ENCODE measurements around the gene UNC13D.

Gene UNC13D

GRCh38 chr17:75822119-75822799 lies 21.9 kb downstream of the UNC13D start:
- peak; percentile 65 for DNase-seq
- H3K4me3 ChIP-seq (ENCODE audit: low read depth, low read length) = no peak overlapping the region
- peak overlapping the region; percentile 48 for H3K27ac ChIP-seq
- no peak for TF ChIP-seq CTCF (IDR thresholded peaks at IDR 0.05; ENCODE audit: low read depth, low read length)
- H3K9me3 ChIP-seq (ENCODE audit: severe bottlenecking) = no peaks in the 10 kb centered on the region
- H3K27me3 ChIP-seq (ENCODE audit: insufficient read depth, low read depth, severe bottlenecking) = no peaks in the 10 kb centered on the region
- H3K36me3 ChIP-seq = peaks cover 88% of the 10 kb centered on the region

DNA sequence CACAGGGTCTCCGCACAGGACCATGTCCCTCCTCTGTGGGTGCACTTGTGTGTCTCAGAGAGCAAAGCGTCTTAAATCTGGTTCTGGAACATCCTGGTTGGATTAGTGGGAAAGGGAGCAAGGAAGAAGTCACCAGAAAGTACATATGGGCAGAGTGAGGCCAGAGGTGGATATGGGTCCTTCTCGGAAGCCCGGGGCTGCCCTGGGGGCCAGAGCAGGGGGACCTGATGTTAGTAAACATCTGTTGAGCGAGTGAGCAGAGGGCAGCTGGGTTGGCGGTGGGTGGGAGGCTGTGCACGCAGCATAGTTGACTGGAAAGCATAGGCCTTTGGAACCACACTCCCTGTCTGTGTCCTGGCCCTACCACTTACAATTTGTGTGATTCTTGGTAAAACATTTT lies 22.7 kb downstream of the UNC13D start:
- no peak overlapping the region for H3K4me3 ChIP-seq (ENCODE audit: low read depth, low read length)
- peak overlapping the region; percentile 48 for H3K27ac ChIP-seq
- TF ChIP-seq CTCF (IDR thresholded peaks at IDR 0.05; ENCODE audit: low read depth, low read length) = no peak
- DNase-seq = peak; percentile 10
- H3K9me3 ChIP-seq (ENCODE audit: severe bottlenecking) = no peaks in the 10 kb centered on the region
- H3K36me3 ChIP-seq = peaks cover 90% of the 10 kb centered on the region
- no peaks in the 10 kb centered on the region for H3K27me3 ChIP-seq (ENCODE audit: insufficient read depth, low read depth, severe bottlenecking)

- no peak overlapping the region for H3K27ac ChIP-seq
- H3K36me3 ChIP-seq = peaks cover 90% of the 10 kb centered on the region
Measured at GRCh38 chr17:75820094-75821080, 23.8 kb downstream of the UNC13D start.

DNA sequence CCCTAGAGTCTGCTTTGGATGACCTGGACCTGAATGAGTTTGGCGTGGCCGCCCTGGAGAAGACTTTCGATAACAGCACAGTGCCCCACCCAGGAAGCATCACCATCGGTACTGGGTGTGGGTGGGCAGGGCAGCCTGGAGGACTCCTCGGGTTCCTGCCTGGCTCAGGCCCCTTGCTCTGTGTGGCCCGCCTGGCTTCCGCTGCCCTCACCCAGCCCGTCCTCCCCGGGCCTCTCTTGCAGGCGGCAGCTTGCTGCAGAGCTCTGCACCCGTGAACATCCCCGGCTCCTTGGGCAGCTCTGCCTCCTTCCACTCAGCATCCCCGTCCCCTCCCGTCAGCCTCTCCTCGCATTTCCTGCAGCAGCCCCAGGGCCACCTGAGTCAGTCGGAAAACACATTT lies 24.5 kb downstream of the UNC13D start:
- Histone ChIP-seq H3K27me3 (ENCODE audit: insufficient read depth, low read depth, severe bottlenecking) (no peaks in the 10 kb centered on the region), H3K36me3 (peaks cover 95% of the 10 kb centered on the region), H3K27ac (no peak overlapping the region), H3K4me3 (ENCODE audit: low read depth, low read length) (no peak overlapping the region), H3K9me3 (ENCODE audit: severe bottlenecking) (no peaks in the 10 kb centered on the region)
- no peak for TF ChIP-seq CTCF (IDR thresholded peaks at IDR 0.05; ENCODE audit: low read depth, low read length)
- DNase-seq = no peak

More at GRCh38 chr17:75820094-75821080, 23.8 kb downstream of the UNC13D start:
- no peak overlapping the region for H3K4me3 ChIP-seq (ENCODE audit: low read depth, low read length)
- no peak for TF ChIP-seq CTCF (IDR thresholded peaks at IDR 0.05; ENCODE audit: low read depth, low read length)
- H3K27me3 ChIP-seq (ENCODE audit: insufficient read depth, low read depth, severe bottlenecking) = no peaks in the 10 kb centered on the region
- H3K9me3 ChIP-seq (ENCODE audit: severe bottlenecking) = no peaks in the 10 kb centered on the region
- no peak for DNase-seq

DNA sequence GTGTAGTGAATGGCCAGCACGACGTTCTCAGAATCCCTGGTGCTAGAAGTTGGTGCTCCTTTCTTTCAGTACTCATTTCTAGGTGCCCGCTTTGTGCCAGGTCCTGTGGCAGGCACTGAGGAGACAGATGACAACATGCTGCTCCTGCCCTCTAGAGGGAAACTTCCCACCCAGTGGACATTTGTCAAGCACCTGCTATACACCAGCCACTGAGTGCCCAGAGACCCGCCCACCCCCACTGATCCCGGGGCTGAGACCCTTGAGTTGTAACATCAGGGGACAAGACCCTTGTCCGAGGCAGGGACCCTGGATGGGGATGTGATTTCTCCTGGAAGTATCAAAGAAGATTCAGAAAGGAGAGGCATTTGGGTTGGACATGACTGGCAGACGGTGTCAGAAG lies 25.1 kb downstream of the UNC13D start:
- Histone ChIP-seq H3K36me3 (peaks cover 95% of the 10 kb centered on the region), H3K27me3 (ENCODE audit: insufficient read depth, low read depth, severe bottlenecking) (no peaks in the 10 kb centered on the region), H3K9me3 (ENCODE audit: severe bottlenecking) (no peaks in the 10 kb centered on the region), H3K27ac (no peak overlapping the region), H3K4me3 (ENCODE audit: low read depth, low read length) (no peak overlapping the region)
- DNase-seq = peak; percentile 11
- 0 out of 2 replicates have a peak, but pooled peaks have one; percentile 9 for TF ChIP-seq CTCF (IDR thresholded peaks at IDR 0.05; ENCODE audit: low read depth, low read length)

Measured in WERI-Rb-1 (cell line).